GM20431 (cell line): ENCODE measurements around the gene RPS2.

Experiments
- in situ Hi-C: fragments of 300-500 bp; cut with MseI, MboI; formaldehyde crosslinking; loops from one replicate; pipeline ENCODE4 v1.15.0; 2020; ENCODE audit warnings: low sequenced_read_pairs; ENCODE audit not compliant: unreplicated experiment

Gene RPS2

GRCh38 chr16:1983544-1984346 lies 19.1 kb upstream of the RPS2 start, which contains the start of gene GFER:
Gene GFER (plus strand): TSS chr16:1984193. CDS start chr16:1984219, 26 bp downstream.
- in situ Hi-C loops, result no loop called here

- in situ Hi-C loops, result no loop called here
Measured at GRCh38 chr16:1982991-1983543, 18.4 kb upstream of the RPS2 start.

DNA sequence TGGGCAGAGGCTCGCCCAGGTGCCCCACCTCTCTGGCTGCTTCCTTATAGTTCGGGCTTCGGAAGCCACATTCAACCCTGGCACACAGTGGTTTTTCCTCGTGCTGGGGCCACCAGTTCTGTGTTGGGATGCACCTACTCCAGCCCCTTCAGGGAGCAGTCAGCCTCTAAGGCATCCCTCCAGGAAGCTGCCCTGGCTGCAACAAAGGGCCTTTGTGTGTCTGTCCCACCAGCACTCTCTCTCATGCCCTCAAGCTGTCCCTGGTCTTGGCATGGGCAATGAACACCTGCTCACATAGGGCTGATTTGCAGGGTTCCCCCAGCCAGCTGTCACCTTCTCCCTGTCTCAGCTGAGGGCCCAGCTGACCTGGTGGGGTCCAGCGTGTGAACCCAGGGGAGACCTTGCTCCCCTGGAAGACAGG lies 17.4 kb upstream of the RPS2 start:
- in situ Hi-C loops, result no loop called here

DNA sequence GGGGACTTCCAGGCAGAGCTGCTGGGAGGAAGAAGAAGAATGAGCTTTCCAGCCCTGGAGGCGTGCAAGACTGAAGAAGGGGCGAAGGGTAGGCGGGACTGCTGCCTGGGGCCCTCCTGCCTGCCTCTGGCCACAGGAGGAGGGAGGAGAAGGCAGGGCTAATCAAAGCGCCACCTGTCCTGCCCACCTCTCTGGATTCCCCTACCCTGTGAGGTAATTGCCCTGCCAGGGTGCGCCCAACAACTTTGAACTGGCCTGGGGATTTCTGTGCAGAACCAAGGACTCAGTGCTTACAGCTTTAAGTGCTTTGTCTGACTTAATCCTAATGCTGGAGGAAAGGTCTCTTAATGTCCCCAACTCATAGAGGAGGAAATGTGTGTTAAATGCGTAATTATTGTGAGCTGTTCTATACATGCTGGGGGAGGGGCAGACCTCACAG lies 16.8 kb upstream of the RPS2 start, which contains the start of gene NOXO1:
TSS of gene NOXO1 (minus strand) at position 72 of the 439 bp plus-strand sequence. CDS start 290 bp downstream, outside the sequence.
- in situ Hi-C loops, result no loop called here

GRCh38 chr16:1980770-1981087 lies 16.1 kb upstream of the RPS2 start:
- in situ Hi-C loops, result no loop called here

DNA sequence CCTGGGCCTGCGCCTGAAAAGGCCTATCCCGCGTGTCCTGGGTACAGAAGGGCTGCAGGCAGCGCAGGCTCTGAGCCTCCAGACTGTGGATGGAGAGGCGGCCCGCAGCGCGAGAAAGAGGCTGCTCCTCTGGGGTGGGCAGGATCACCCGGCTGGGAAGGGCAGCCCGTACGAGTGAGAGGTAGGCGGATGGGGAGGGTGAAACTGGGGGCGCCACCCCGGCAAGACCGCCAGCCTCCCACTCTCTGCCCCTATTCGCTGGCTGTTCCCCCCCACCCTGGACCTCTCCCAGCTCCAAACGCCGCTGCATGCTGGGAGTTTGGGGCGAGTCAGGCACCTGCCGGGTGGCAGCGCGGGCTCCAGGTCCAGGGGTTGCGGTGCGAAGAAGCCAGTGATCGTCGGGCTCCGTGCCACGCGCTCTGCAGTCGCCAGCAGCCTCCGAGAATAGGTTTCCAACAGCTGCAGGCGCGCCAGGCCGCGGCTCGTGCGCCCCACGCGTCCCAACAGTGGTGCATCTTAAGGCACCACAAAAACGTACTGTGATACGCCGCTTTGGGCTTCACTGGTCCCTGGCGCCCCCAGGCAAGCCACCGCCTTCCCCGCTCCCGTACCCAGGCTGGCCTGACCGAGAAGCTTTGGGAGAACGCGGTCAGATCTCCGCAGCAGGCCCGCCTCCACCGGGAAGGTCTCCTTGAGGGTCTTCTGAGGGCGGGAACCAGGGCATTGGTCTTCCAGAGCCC lies 15.6 kb upstream of the RPS2 start:
- in situ Hi-C loops, result no loop called here

- in situ Hi-C loops, result no loop called here
Measured at GRCh38 chr16:1979271-1980029, 14.8 kb upstream of the RPS2 start.

DNA sequence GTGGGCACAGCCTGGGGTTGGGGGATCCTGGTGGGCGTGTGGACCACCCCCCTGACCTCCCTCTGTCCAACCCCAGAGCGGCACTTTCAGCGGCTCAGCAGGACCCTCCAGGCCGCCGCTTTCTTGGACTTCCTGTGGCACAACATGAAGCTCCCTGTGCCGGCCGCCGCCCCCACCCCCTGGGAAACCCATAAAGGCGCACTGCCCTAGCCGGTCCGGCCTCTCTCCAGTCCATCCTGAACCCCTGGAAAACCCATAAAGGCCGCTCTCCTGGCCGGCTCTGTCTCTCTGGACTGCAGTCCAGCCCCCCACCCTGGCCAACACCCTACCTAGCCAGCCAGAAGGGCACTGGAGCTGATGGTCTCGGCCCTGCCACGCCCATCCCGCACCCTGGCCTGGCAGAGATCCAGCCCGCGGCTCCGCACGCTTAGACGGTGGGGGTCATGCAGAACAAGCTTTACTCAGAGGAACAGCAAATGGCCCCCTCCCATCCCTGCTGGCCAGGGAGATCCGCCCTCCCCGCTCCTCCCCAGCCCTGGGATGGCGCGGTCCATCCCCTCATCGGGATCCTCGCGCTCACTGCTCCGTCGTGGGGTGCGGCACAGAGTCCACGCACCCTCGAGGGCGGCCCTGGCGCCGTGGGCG lies 14.0 kb upstream of the RPS2 start:
- in situ Hi-C loops, result no loop called here

DNA sequence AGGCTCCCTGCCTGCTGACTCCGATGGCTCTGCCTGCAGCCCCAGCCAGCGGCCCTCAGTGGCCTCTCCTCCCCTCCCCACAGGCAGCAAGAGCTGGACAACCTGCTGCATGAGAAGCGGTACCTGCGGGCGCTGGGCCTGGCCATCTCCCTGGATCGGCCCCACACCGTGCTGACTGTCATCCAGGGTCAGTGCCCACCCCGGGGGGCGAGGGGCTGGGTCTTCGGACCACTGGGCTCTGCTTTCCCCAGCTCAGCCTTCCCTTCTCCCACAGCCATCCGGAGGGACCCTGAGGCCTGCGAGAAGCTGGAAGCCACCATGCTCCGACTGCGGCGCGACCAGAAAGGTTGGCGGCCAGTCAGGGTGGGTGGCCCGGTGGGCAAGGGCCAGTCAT lies 13.2 kb upstream of the RPS2 start:
- in situ Hi-C loops, result no loop called here

GRCh38 chr16:1976951-1977874 lies 12.6 kb upstream of the RPS2 start:
- in situ Hi-C loops, result no loop called here

DNA sequence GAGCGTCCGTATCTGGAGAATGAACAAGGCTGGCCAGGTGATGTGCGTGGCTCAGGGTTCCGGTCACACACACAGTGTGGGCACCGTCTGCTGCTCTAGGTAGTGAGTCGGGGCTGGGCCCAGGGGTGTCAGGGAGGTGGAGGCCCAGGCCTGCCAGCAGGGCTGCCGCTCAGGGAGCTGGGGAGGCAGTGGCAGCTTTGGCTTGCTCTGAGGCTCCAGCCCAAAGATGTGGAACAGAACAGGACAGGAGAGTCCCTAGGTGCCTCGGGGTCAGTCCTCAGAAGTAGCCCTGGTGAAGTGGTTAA lies 11.5 kb upstream of the RPS2 start:
- in situ Hi-C loops, result no loop called here

DNA sequence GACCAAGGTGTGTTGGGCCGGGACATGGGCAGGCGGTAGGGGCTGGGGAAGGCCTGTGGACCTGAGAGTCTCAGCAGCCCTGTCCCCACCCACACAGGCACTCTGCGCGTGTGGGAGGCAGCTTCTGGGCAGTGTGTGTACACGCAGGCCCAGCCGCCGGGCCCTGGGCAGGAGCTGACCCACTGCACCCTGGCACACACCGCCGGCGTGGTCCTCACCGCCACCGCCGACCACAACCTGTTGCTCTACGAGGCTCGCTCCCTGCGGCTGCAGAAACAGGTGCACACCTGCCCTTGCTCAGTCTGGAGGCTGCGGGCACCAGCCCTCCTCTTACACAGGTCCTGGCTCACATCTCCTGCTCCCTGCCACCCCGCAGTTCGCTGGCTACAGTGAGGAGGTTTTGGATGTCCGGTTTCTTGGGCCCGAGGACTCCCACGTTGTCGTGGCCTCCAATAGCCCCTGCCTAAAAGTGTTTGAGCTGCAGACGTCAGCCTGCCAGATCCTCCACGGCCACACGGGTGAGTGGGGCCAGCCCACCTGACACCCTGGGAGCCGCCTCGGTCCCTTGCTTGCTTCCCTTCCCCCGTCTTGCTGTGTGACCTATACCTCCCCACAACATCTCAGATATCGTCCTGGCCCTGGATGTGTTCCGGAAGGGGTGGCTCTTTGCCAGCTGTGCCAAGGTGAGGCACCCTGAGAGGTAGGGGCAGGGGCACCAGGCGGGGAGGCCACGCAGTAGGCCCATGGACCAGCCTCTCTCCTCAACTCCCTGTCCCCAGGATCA lies 11.0 kb upstream of the RPS2 start:
- in situ Hi-C loops, result no loop called here

DNA sequence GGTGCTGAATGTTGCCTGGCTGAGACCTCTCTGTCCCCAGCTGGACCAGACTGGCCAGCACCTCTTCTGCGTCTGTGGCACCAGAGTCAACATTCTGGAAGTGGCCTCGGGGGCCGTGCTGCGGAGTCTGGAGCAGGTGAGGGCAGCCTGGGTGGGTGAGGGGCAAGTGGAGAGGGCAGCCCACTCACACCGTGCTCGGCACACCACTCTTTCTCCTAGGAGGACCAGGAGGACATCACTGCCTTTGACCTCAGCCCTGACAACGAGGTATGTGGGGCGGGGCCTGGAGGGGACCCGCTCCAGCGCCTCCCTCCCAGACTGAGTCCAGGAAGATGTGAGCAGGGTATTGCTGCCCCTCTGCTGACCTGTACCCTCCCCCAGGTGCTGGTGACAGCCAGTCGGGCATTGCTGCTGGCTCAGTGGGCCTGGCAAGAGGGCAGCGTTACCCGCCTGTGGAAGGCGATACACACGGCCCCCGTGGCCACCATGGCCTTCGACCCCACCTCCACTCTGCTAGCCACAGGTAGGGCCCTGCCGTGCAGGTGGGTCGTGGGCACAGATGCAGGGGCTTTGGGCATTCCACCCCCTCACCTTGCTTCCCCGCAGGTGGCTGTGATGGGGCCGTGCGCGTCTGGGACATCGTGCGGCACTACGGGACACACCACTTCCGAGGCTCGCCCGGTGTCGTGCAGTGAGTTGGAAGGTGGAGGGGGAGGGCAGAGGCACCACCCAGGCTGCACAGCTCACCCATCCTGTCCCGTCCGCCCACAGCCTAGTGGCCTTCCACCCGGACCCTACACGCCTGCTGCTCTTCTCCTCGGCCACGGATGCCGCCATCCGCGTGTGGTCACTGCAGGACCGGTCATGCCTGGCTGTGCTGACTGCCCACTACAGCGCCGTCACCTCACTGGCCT lies 9.8 kb upstream of the RPS2 start:
- in situ Hi-C loops, result no loop called here

GRCh38 chr16:1973461-1974156 lies 9.0 kb upstream of the RPS2 start:
- in situ Hi-C loops, result no loop called here

DNA sequence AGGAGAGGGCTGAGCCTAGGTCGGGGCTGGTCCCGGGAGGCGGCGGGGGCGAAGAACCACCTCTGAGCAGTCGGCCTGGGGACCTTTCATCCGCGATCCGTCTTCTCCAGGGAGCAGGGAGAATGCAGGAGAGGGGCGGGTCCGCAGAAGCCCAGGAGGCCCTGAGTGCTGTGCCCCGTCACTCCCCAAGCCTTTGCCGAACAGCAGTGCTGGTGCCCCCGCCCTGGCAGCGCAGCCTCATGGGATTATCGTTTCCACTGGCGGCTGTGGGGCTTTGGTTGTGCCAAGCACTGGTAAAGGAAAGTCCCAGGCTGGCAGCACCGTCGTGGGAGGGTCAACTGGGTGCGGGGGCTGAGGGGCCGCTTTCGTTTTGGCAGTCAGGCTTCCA lies 7.9 kb upstream of the RPS2 start:
- in situ Hi-C loops, result no loop called here

DNA sequence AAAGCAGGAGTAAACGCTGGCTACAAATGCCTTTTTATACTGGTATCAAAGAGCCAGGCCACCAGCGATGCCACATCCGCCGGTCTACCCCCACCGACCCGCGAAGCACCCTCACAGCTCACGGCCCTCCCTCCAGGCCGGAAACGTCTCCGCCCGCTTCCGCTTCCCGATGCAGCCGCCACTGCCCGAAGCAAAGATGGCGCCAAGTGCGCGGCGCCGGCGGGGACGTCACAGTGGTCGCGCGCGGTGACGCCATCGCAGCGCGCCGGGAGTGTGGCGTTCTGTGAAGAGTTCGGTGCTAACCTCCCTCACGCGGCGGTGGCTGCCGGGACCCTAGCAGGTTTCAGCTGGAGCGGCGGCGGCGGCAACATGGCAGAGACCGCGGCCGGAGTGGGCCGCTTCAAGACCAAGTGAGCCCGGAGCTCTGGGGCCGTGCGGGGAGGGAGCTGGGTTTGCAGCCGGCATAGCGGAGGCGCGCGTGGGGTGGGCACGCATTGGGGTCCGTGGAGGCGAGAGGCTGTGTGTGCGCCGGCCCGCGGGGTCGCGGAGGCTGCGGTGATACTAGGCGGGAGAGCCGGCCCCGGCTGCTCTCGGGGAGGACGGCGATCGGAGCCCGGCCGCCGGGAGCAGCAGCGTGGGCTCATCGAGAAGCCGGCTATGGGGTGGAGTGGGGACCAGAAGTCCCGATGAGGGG lies 7.3 kb upstream of the RPS2 start, which contains the start of gene TBL3:
TSS of gene TBL3 (plus strand) at position 258 of the 694 bp plus-strand sequence. CDS start at position 370, 112 bp downstream.
- in situ Hi-C loops, result no loop called here
